Ovary (tissue), 9 donors: ENCODE results near the gene MIPEP. TPM values are rescaled to one million over a fixed set of nuclear protein-coding genes. Genes with fewer than 3 reads are reported as not detected.

Experiments
- DNase-seq, 5 donors: peaks; one replicate each; pipeline ENCODE4 v3.0.0-alpha.2; 2019 to 2020
- H3K27ac ChIP-seq, 2 donors: fragments of 200-600 bp; one replicate each; pipeline versions ENCODE4 v1.5.1 to v1.8.0; 2019 to 2022
- H3K27me3 ChIP-seq: fragments of 200-600 bp; one replicate; pipeline ENCODE4 v1.8.0; 2022
- H3K36me3 ChIP-seq: fragments of 200-600 bp; sonication (generic); one replicate; pipeline ENCODE4 v1.5.1; 2019
- H3K4me1 ChIP-seq: one replicate; pipeline ENCODE4 v1.8.1; 2013; ENCODE audit warnings: mild to moderate bottlenecking, moderate library complexity; ENCODE audit not compliant: insufficient read depth
- H3K4me3 ChIP-seq: fragments of 200-600 bp; sonication (generic); one replicate; pipeline ENCODE4 v1.5.1; 2017
- H3K9me3 ChIP-seq, 2 donors: fragments of 200-600 bp in 1 of 2; sonication (generic) in 1 of 2; one replicate each; pipeline versions ENCODE4 v1.5.1 to v1.8.1; 2013 to 2019; ENCODE audit warnings: mild to moderate bottlenecking in 1 of 2, moderate library complexity in 1 of 2
- EP300 ChIP-seq: sonication (generic); formaldehyde crosslinking; IDR thresholded peaks from one replicate; pipeline ENCODE4 v1.6.1; 2017; ENCODE audit warnings: antibody characterized with exemption
- POLR2A ChIP-seq: fragments of 450-650 bp; IDR thresholded peaks from one replicate; pipeline ENCODE4 v1.6.1; 2017; ENCODE audit warnings: antibody characterized with exemption, mild to moderate bottlenecking, moderate library complexity
- WGBS, 3 donors: extraction: QIAGEN DNeasy Blood & Tissue Kit in 1 of 3; methylation state at CpG; one replicate each; pipeline versions ENCODE4 v1.1.5 to v1.1.7; 2013 to 2017; 5-methylcytosine and 5-hydroxymethylcytosine counted together
- intact Hi-C, 4 donors: fragments of 100-400 bp; cut with DNase I; formaldehyde crosslinking; loops; one replicate each; pipeline versions ENCODE4 v1.11.0 to v1.15.1; 2022 to 2023
- polyA plus RNA-seq, 2 donors: library from polyadenylated mRNA; stranded (reverse); fragments of 200-250 nt in 1 of 2; fragments of 350-450 nt in 1 of 2; fragmentation: Illumina TruSeq in 1 of 2; extraction: RNeasy Lipid Tissue Mini Kit (QIAGEN cat#74804) in 1 of 2; gene quantifications; one replicate each; pipeline ENCODE4 v1.2.3, GENCODE V29; 2013 to 2014
- total RNA-seq, 7 donors: library from RNA; depleted of rRNA in 2 of 7; stranded (reverse); fragments of >200 nt in 2 of 7; fragmentation: NEBNext Ultra II Directional in 3 of 7; extraction: Animal tissue kit (Norgen Biotek cat#: 25700) in 3 of 7; gene quantifications; one replicate each; pipeline versions ENCODE4 v1.1.0 to v1.2.4, GENCODE V29; 2016 to 2023
- TF ChIP-seq, protein P1 (sequence below), 3 donors: fragments of 450-650 bp in 2 of 3; fragments of 200-600 bp in 1 of 3; IDR thresholded peaks; one replicate each; pipeline versions ENCODE4 v1.5.1 to v1.8.0; 2016 to 2022; ENCODE audit warnings: antibody characterized with exemption in 3 of 3, mild to moderate bottlenecking in 1 of 3
- donor health status: DM: no; HTN: no; CAD: no; lungs with moderate emphysema.
- donor health status: DM: no; HTN: no; CAD: no.
- donor health status: Bipolar disorder and iron deficiency.
- donor health status: DM: yes; HTN: yes; CAD: no.
- donor health status: DM: no; HTN: no; CAD: no.
- donor health status: DM: yes; HTN: yes; CAD: no.

The MIPEP gene
- total and polyA plus RNA-seq, 9 donors = 7.1 to 18.8 (median 12.9) TPM

GRCh38 chr13:23695196-23695595, 194.0 kb downstream of the MIPEP start:
- WGBS, 3 donors = 80 to 88% (median 85%) methylated on average over 24 to 28 of the region's 28 CpGs

DNA sequence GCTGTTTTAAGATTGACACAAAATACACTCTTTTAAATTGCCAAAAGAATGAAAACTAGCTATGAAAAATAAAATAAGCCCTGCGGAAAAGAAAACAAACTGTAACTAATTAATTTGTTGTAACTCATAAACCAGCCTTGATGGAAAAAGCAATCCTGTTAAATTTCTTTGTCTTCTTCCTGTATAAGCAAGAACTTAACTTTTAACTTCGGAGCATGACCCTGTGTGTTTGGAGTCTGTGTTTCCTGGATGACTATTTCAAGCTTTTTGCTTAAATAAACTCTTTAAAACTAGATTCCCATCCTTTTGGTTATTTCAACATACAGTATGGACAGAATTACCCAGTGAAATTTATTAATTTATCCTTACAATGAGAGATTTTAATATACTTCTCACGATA, 196.4 kb downstream of the MIPEP start:
- intact Hi-C loops = loop anchor here in 1 of 4 donors (10.0 kb wide), 1 partner anchor 228 kb away; no protein-coding TSS in a partner anchor
- no peak for TF ChIP-seq POLR2A
- TF ChIP-seq, protein P1, sequence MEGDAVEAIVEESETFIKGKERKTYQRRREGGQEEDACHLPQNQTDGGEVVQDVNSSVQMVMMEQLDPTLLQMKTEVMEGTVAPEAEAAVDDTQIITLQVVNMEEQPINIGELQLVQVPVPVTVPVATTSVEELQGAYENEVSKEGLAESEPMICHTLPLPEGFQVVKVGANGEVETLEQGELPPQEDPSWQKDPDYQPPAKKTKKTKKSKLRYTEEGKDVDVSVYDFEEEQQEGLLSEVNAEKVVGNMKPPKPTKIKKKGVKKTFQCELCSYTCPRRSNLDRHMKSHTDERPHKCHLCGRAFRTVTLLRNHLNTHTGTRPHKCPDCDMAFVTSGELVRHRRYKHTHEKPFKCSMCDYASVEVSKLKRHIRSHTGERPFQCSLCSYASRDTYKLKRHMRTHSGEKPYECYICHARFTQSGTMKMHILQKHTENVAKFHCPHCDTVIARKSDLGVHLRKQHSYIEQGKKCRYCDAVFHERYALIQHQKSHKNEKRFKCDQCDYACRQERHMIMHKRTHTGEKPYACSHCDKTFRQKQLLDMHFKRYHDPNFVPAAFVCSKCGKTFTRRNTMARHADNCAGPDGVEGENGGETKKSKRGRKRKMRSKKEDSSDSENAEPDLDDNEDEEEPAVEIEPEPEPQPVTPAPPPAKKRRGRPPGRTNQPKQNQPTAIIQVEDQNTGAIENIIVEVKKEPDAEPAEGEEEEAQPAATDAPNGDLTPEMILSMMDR (IDR thresholded peaks at IDR 0.05) = no peak

More at GRCh38 chr13:23695196-23695595, 194.0 kb downstream of the MIPEP start:
- DNase-seq = no peak
- Histone ChIP-seq H3K9me3 (no peaks in the 10 kb centered on the region), H3K27ac (no peak overlapping the region), H3K4me1 (no peaks in the 10 kb centered on the region), H3K27me3 (no peaks in the 10 kb centered on the region), H3K36me3 (no peaks in the 10 kb centered on the region), H3K4me3 (no peak overlapping the region)
- TF ChIP-seq, protein P1 (IDR thresholded peaks at IDR 0.05) = no peak
- TF ChIP-seq EP300 (no peak), POLR2A (no peak)
- intact Hi-C loops = loop anchor here in 1 of 4 donors (10.0 kb wide), 1 partner anchor 230 kb away; no protein-coding TSS in a partner anchor

DNA sequence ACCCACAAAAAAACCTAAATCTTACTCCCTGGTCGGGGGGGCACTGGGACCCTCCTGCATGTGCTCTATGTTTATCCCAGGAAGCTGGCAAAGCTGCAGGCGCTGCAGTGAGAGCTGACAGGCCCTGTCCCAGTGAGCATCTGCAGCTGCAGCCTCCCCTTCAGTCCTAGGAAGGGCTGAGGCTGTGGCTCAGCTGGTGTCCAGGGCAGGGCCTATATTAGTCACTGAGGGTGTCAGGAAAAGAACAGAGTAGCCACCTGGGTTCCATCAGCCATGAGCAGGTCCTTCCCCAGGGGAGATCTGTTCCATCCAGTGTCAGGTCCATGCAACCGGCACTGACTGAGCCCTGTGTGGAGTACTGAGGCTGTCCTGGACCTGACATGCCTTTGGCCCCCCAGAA, 198.5 kb downstream of the MIPEP start:
- DNase-seq = no peak
- H3K27ac ChIP-seq = no peak overlapping the region
- intact Hi-C loops = loop anchor here in 1 of 4 donors (10.0 kb wide), 1 partner anchor 226 kb away; no protein-coding TSS in a partner anchor
- H3K9me3 ChIP-seq = no peaks in the 10 kb centered on the region
- WGBS, 3 donors = 75 to 82% (median 79%) methylated on average over 3 of the region's 3 CpGs
- TF ChIP-seq EP300 (no peak), POLR2A (no peak)
- TF ChIP-seq, protein P1 (IDR thresholded peaks at IDR 0.05) = no peak
- no peak overlapping the region for H3K4me3 ChIP-seq
- H3K36me3 ChIP-seq = no peaks in the 10 kb centered on the region
- no peaks in the 10 kb centered on the region for H3K27me3 ChIP-seq
- no peaks in the 10 kb centered on the region for H3K4me1 ChIP-seq

More for the DNA sequence above, 196.4 kb downstream of the MIPEP start:
- H3K4me1 ChIP-seq = no peaks in the 10 kb centered on the region
- no peak for DNase-seq
- H3K9me3 ChIP-seq = no peaks in the 10 kb centered on the region
- no peak overlapping the region for H3K27ac ChIP-seq
- 68 to 70% (median 70%) methylated on average over 3 of the region's 3 CpGs for WGBS, 3 donors
- no peak overlapping the region for H3K4me3 ChIP-seq
- H3K27me3 ChIP-seq = no peaks in the 10 kb centered on the region
- H3K36me3 ChIP-seq = no peaks in the 10 kb centered on the region

- TF ChIP-seq POLR2A (no peak), EP300 (no peak)
- TF ChIP-seq, protein P1 (IDR thresholded peaks at IDR 0.05) = no peak
- Histone ChIP-seq H3K36me3 (no peaks in the 10 kb centered on the region), H3K27ac (no peak overlapping the region), H3K4me1 (no peaks in the 10 kb centered on the region), H3K27me3 (no peaks in the 10 kb centered on the region), H3K9me3 (no peaks in the 10 kb centered on the region), H3K4me3 (no peak overlapping the region)
- no peak for DNase-seq
- WGBS, 3 donors = 80 to 81% (median 81%) methylated on average over 3 of the region's 3 CpGs
- intact Hi-C loops = no loop called here
Observed at GRCh38 chr13:23688336-23688735, 200.9 kb downstream of the MIPEP start.
